GM23248 (cell line): ENCODE measurements around the gene COQ7. TPM values are rescaled to one million over a fixed set of nuclear protein-coding genes. Genes with fewer than 3 reads are reported as not detected.

ENCODE experiments used
- DNase-seq: peaks from one replicate; pipeline ENCODE4 v3.0.0-alpha.2; 2015
- H2AFZ ChIP-seq: fragments of 200-600 bp; sonication (generic); 2 replicates; pipeline ENCODE4 v1.6.1; 2016; ENCODE audit warnings: antibody characterized with exemption
- H3F3A ChIP-seq: fragments of 200-600 bp; sonication (generic); 2 replicates; pipeline ENCODE4 v1.6.1; 2016; ENCODE audit warnings: mild to moderate bottlenecking, antibody characterized with exemption, mixed run types; ENCODE audit not compliant: insufficient read depth
- H3K27ac ChIP-seq: fragments of 200-600 bp; sonication (generic); 2 replicates; pipeline ENCODE4 v1.5.1; 2016; ENCODE audit warnings: mild to moderate bottlenecking
- H3K27me3 ChIP-seq: fragments of 200-600 bp; sonication (generic); replicated peaks from 2 replicates; pipeline ENCODE4 v1.6.1; 2016; ENCODE audit warnings: mild to moderate bottlenecking; ENCODE audit not compliant: insufficient read depth
- H3K36me3 ChIP-seq: fragments of 200-600 bp; sonication (generic); 2 replicates; pipeline ENCODE4 v1.6.1; 2016; ENCODE audit warnings: low read depth, mild to moderate bottlenecking
- H3K4me1 ChIP-seq: fragments of 200-600 bp; sonication (generic); 2 replicates; pipeline ENCODE4 v1.6.1; 2016; ENCODE audit warnings: mild to moderate bottlenecking; ENCODE audit not compliant: insufficient read depth
- H3K4me2 ChIP-seq: fragments of 200-600 bp; sonication (generic); one replicate; pipeline ENCODE4 v1.6.1; 2016; ENCODE audit warnings: mild to moderate bottlenecking; ENCODE audit not compliant: unreplicated experiment
- H3K4me3 ChIP-seq: fragments of 200-600 bp; sonication (generic); 2 replicates; pipeline ENCODE4 v1.5.1; 2016; ENCODE audit warnings: mild to moderate bottlenecking
- H3K79me2 ChIP-seq: fragments of 200-600 bp; sonication (generic); 2 replicates; pipeline ENCODE4 v1.6.1; 2016; ENCODE audit warnings: mild to moderate bottlenecking; ENCODE audit not compliant: insufficient read depth
- H3K9ac ChIP-seq: fragments of 200-600 bp; sonication (generic); 2 replicates; pipeline ENCODE4 v1.6.1; 2016; ENCODE audit warnings: mild to moderate bottlenecking
- H3K9me2 ChIP-seq: fragments of 200-600 bp; sonication (generic); 2 replicates; pipeline ENCODE4 v1.6.1; 2016; ENCODE audit warnings: mixed run types, mild to moderate bottlenecking, moderate library complexity; ENCODE audit not compliant: insufficient read depth
- H3K9me3 ChIP-seq: fragments of 200-600 bp; sonication (generic); one replicate; pipeline ENCODE4 v1.6.1; 2017; ENCODE audit warnings: low read depth
- H4K20me1 ChIP-seq: fragments of 200-600 bp; sonication (generic); 2 replicates; pipeline ENCODE4 v1.6.0; 2016; ENCODE audit not compliant: insufficient read depth
- EZH2 ChIP-seq: fragments of 200-600 bp; sonication (generic); IDR thresholded peaks from 2 replicates; pipeline ENCODE4 v1.6.1; 2018; ENCODE audit warnings: antibody characterized with exemption, mild to moderate bottlenecking; ENCODE audit not compliant: insufficient read depth, poor library complexity, severe bottlenecking
- EZH2phosphoT487 ChIP-seq: fragments of 200-600 bp; sonication (generic); IDR thresholded peaks from 2 replicates; pipeline ENCODE4 v1.6.1; 2018; ENCODE audit warnings: antibody characterized with exemption, moderate library complexity, mild to moderate bottlenecking, low read depth; ENCODE audit not compliant: insufficient read depth
- WGBS, 2 experiments: methylation state at CpG; one replicate each; pipeline ENCODE4 v1.1.6; 2015 to 2017; ENCODE audit warnings: low lambda C conversion rate in 2 of 2, low coverage in 1 of 2; ENCODE audit errors: missing lambda C conversion rate in 2 of 2; 5-methylcytosine and 5-hydroxymethylcytosine counted together
- in situ Hi-C: fragments of 300-500 bp; cut with MboI; formaldehyde crosslinking; loops from 2 replicates; pipeline ENCODE4 v1.15.0; 2020
- polyA plus RNA-seq: library from polyadenylated mRNA; unstranded; fragments of >200 nt; fragmentation: Nextera tagmentation; extraction: Ambion mirVana; gene quantifications from 2 replicates; pipeline ENCODE4 v1.2.1, GENCODE V29; 2016
- total RNA-seq: library from RNA; depleted of rRNA; stranded (reverse); fragments of >200 nt; shearing (Covaris generic); gene quantifications from 2 replicates; pipeline ENCODE4 v1.2.3, GENCODE V29; 2014

Gene COQ7
- total and polyA plus RNA-seq, 2 experiments from 2014 or later = 9.6 to 9.9 TPM

DNA sequence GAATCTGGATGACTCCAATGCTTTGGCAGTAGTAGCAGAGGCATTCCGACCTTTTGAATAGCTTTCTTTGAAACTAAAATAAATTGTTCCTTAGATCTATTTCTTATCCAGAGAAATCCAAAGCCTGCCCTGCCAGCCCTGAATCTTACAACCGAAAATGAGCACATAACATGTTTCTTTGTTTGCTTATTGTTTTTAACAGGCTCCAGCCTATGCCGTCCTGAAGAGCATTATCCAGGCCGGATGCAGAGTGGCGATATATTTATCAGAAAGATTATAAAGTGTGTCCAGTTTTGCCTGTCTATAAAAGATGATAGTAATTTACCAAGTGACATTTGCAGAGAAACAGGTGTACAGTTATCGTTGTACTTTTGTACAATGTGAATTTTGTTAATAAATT is 10.5 kb downstream of the COQ7 start:
- no peaks in the 10 kb centered on the region for H3K9me3 ChIP-seq
- H3K27me3 ChIP-seq = no peaks in the 10 kb centered on the region
- no peaks in the 10 kb centered on the region for H4K20me1 ChIP-seq
- H2AFZ ChIP-seq = no peak overlapping the region
- 94 to 96% methylated on average over 6 of the region's 6 CpGs for WGBS, 2 experiments
- no peak for TF ChIP-seq EZH2phosphoT487
- TF ChIP-seq EZH2 = no peak
- no peak for DNase-seq
- no peaks in the 10 kb centered on the region for H3K9me2 ChIP-seq
- no peak overlapping the region for H3K27ac ChIP-seq
- H3K4me1 ChIP-seq = no peaks in the 10 kb centered on the region
- in situ Hi-C loops = loop anchor here (25.0 kb wide), 1 partner anchor 434 kb away; the partner anchor contains the start of genes CCP110 and GDE1
- 0 out of 2 replicates have a peak, but pooled peaks cover 7% of the 10 kb centered on the region for H3K36me3 ChIP-seq
- H3F3A ChIP-seq = no peaks in the 10 kb centered on the region
- no peak overlapping the region for H3K4me3 ChIP-seq
- no peak overlapping the region for H3K4me2 ChIP-seq
- H3K79me2 ChIP-seq = no peaks in the 10 kb centered on the region
- H3K9ac ChIP-seq = no peak overlapping the region

DNA sequence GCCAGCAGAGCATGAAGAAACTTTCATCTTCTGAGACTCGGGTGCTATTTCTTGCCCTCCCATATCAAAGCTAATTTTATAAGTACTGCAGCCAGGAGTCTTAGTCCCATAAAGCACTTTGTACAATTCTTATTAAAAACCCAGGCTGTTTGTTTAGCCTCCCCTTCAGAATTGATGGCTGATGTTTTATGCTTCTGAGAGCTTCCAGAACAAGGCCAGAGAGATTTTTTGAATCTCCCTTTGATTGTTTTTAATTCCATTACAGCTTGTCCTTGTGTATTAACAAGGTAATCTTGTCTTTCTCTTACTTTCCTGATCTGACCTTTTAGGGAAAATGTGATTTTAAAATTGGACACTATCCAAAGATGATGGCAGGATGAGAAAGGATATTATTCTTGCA is 16.3 kb downstream of the COQ7 start:
- Histone ChIP-seq H3K4me1 (0 out of 2 replicates have a peak, but pooled peaks cover 4% of the 10 kb centered on the region), H3K27me3 (no peaks in the 10 kb centered on the region), H3K9ac (no peak overlapping the region), H2AFZ (no peak overlapping the region), H3K9me3 (no peaks in the 10 kb centered on the region), H3K4me3 (no peak overlapping the region), H3K4me2 (no peak overlapping the region), H4K20me1 (no peaks in the 10 kb centered on the region), H3K9me2 (no peaks in the 10 kb centered on the region), H3K27ac (no peak overlapping the region), H3K79me2 (no peaks in the 10 kb centered on the region), H3K36me3 (0 out of 2 replicates have a peak, but pooled peaks cover 3% of the 10 kb centered on the region), H3F3A (no peaks in the 10 kb centered on the region)
- DNase-seq = no peak
- no peak for TF ChIP-seq EZH2phosphoT487
- no peak for TF ChIP-seq EZH2
- in situ Hi-C loops = loop anchor here (10.0 to 25.0 kb wide), 4 partner anchors 91 to 429 kb away; partner anchors contain the start of genes CCP110 and GDE1
- WGBS, 2 experiments = 100% methylated on average over 1 of the region's 1 CpG

DNA sequence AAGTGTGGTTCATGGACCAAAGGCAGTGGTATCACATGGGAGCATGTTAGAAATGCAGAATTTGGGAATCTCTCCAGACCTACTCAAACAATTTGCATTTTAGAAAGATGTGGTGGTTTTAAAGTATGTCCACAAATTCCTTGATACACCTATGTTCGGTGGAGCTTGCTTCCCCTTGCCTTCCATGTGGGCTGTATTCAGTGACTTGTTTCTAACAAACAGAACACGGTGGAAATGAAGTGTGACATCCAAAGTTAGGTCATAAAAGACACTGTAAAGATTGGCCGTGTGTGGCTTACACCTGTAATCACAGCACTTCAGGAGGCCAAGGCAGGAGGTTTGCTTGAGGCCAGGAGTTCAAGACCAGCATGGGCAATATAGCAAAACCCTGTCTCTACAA is 16.7 kb downstream of the COQ7 start:
- TF ChIP-seq EZH2 = no peak
- TF ChIP-seq EZH2phosphoT487 = no peak
- Histone ChIP-seq H3K4me3 (no peak overlapping the region), H3K4me2 (no peak overlapping the region), H3K9ac (no peak overlapping the region), H3K36me3 (0 out of 2 replicates have a peak, but pooled peaks cover 3% of the 10 kb centered on the region), H3K4me1 (0 out of 2 replicates have a peak, but pooled peaks cover 4% of the 10 kb centered on the region), H3F3A (no peaks in the 10 kb centered on the region), H2AFZ (no peak overlapping the region), H3K27me3 (no peaks in the 10 kb centered on the region), H3K27ac (no peak overlapping the region), H3K79me2 (no peaks in the 10 kb centered on the region), H3K9me3 (no peaks in the 10 kb centered on the region), H4K20me1 (no peaks in the 10 kb centered on the region), H3K9me2 (no peaks in the 10 kb centered on the region)
- no peak for DNase-seq
- WGBS, 2 experiments = 75 to 80% methylated on average over 3 of the region's 3 CpGs
- in situ Hi-C loops = loop anchor here (10.0 to 25.0 kb wide), 4 partner anchors 91 to 428 kb away; partner anchors contain the start of genes CCP110 and GDE1

GRCh38 chr16:19084879-19085278 is 17.5 kb downstream of the COQ7 start:
- H3K9me3 ChIP-seq = no peaks in the 10 kb centered on the region
- H3K9me2 ChIP-seq = no peaks in the 10 kb centered on the region
- H3K36me3 ChIP-seq = 0 out of 2 replicates have a peak, but pooled peaks cover 3% of the 10 kb centered on the region
- H4K20me1 ChIP-seq = no peaks in the 10 kb centered on the region
- H3K4me1 ChIP-seq = 0 out of 2 replicates have a peak, but pooled peaks cover 4% of the 10 kb centered on the region
- no peak overlapping the region for H2AFZ ChIP-seq
- no peak overlapping the region for H3K4me3 ChIP-seq
- no peak overlapping the region for H3K9ac ChIP-seq
- H3F3A ChIP-seq = no peaks in the 10 kb centered on the region
- no peaks in the 10 kb centered on the region for H3K79me2 ChIP-seq
- in situ Hi-C loops = loop anchor here (10.0 to 25.0 kb wide), 4 partner anchors 90 to 427 kb away; partner anchors contain the start of genes CCP110 and GDE1
- TF ChIP-seq EZH2 (no peak), EZH2phosphoT487 (no peak)
- H3K27me3 ChIP-seq = no peaks in the 10 kb centered on the region
- DNase-seq = no peak
- H3K4me2 ChIP-seq = no peak overlapping the region
- H3K27ac ChIP-seq = no peak overlapping the region
- WGBS, 2 experiments = 81 to 87% methylated on average over 5 of the region's 5 CpGs
